Retinal pigment epithelial cell (primary cell): ENCODE results near the gene CELF2.

ENCODE experiments used
- DNase-seq: peaks from one replicate; pipeline ENCODE4 v3.0.0-alpha.2; 2010; ENCODE audit warnings: low read depth
- H3K4me3 ChIP-seq: 2 replicates; pipeline ENCODE4 v1.5.1; 2011; ENCODE audit warnings: mild to moderate bottlenecking, low read length, control low read depth, moderate library complexity
- CTCF ChIP-seq: conservative IDR thresholded peaks from 2 replicates; pipeline ENCODE4 v1.5.1; 2011; ENCODE audit warnings: low read depth, low read length, control low read depth, inconsistent platforms

CELF2 gene

GRCh38 chr10:11010582-11010981 lies 7.1 kb upstream of the CELF2 start:
- H3K4me3 ChIP-seq: no peak overlapping the region
- DNase-seq: no peak
- TF ChIP-seq CTCF: no peak

DNA sequence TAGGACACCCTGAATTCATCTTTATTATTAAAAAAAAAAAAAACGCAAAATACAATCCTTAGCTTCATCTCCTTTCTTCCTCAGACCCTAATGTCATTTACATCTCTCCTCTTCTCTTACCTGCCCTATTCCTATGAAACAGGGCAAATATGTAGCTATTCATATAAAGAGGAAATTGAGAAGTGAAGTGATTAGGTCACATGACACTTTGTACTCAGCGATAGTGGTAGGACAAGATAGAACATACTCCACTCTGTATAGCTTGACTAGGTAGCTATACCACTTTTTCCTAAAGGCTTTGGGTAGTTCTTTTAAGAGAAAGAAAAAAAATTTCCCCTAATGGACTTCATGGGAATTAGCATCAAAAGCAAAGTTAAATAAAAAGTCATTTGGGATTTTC lies 6.2 kb upstream of the CELF2 start:
- TF ChIP-seq CTCF: no peak
- H3K4me3 ChIP-seq: no peak overlapping the region
- DNase-seq: no peak

DNA sequence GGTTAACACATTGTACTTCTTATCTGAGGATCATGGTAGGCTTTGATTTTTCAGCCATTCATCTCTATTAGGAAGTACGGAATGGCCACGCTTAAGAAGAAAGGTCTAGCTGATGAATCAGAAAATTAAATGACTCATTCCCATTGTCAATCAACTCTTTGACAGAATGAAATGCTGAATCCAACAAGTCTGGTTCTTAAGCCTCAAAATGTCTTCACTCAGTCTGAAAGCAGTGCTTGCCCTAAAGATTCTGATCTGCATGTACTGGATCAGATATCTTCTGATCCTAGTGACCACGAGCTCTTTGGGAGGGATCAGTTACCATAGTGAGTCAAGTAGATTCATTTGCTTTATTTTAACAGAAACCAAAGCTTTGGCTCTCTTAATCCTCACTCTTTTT lies 5.7 kb upstream of the CELF2 start:
- peak; percentile 64 for DNase-seq
- H3K4me3 ChIP-seq: no peak overlapping the region
- no peak for TF ChIP-seq CTCF

GRCh38 chr10:11012421-11013295 lies 5.0 kb upstream of the CELF2 start:
- no peak for TF ChIP-seq CTCF
- no peak for DNase-seq
- H3K4me3 ChIP-seq: no peak overlapping the region

DNA sequence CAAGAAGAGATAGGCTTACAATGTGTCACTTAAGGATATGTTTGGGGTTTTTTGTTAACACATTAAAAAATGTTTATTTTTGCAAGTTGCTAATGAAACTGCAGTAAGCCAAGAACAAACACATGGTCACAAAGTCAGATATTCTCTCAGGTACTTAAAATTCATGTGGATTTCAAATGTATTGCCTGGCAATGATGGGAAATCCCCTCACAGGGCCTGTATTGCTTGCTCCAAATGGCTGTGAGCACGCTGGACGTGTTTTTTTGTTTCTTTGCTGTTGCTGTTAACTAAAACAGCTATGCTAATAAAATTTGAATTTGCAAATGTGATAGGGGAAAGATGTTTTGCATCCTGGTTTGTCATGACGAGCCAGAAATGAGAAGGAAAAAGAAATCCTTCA lies 3.8 kb upstream of the CELF2 start:
- DNase-seq: no peak
- no peak overlapping the region for H3K4me3 ChIP-seq
- TF ChIP-seq CTCF: no peak

GRCh38 chr10:11014671-11015445 lies 2.8 kb upstream of the CELF2 start:
- DNase-seq: no peak
- no peak for TF ChIP-seq CTCF
- no peak overlapping the region for H3K4me3 ChIP-seq
